Transverse colon (tissue), 4 donors: ENCODE measurements around the gene EPHA1. TPM values are rescaled to one million over a fixed set of nuclear protein-coding genes. Genes with fewer than 3 reads are reported as not detected.

Source experiments
- DNase-seq: peaks from one replicate; pipeline ENCODE4 v3.0.0-alpha.2; 2019
- H3K27ac ChIP-seq, 4 donors: fragments of 200-600 bp; sonication (generic); 2 replicates each; pipeline ENCODE4 v1.5.1; 2016 to 2018; ENCODE audit warnings: inconsistent platforms in 4 of 4
- H3K27me3 ChIP-seq: fragments of 200-600 bp; sonication (generic); 2 replicates; pipeline ENCODE4 v1.5.1; 2017; ENCODE audit warnings: inconsistent platforms
- H3K36me3 ChIP-seq, 4 donors: fragments of 200-600 bp; sonication (generic); 2 replicates each; pipeline ENCODE4 v1.5.1; 2017 to 2019; ENCODE audit warnings: inconsistent platforms in 4 of 4
- H3K4me1 ChIP-seq, 4 donors: fragments of 200-600 bp; sonication (generic); 2 replicates each; pipeline ENCODE4 v1.5.1; 2017 to 2020; ENCODE audit warnings: inconsistent platforms in 4 of 4
- H3K4me3 ChIP-seq, 4 donors: fragments of 200-600 bp; sonication (generic); 1 replicate in 1 of 4; 2 replicates in 3 of 4; pipeline versions ENCODE4 v1.5.1 to v1.6.1; 2017 to 2019; ENCODE audit warnings: inconsistent platforms in 4 of 4
- H3K9me3 ChIP-seq, 2 donors: fragments of 200-600 bp; sonication (generic); 2 replicates each; pipeline ENCODE4 v1.5.1; 2017 to 2019; ENCODE audit warnings: inconsistent platforms in 2 of 2
- CTCF ChIP-seq, 5 experiments: fragments of 200-600 bp in 3 of 5; fragments of 450-650 bp in 2 of 5; sonication (generic) in 3 of 5; IDR thresholded peaks; 1 replicate in 2 of 5; 2 replicates in 3 of 5; pipeline ENCODE4 v1.5.1; 2016 to 2017; ENCODE audit warnings: antibody characterized with exemption in 5 of 5, inconsistent platforms in 3 of 5, mild to moderate bottlenecking in 2 of 5, moderate library complexity in 1 of 5
- EP300 ChIP-seq: sonication (generic); formaldehyde crosslinking; IDR thresholded peaks from one replicate; pipeline ENCODE4 v1.6.1; 2017; ENCODE audit warnings: antibody characterized with exemption, low read depth
- POLR2A ChIP-seq: fragments of 450-650 bp; IDR thresholded peaks from one replicate; pipeline ENCODE4 v1.6.1; 2016; ENCODE audit warnings: antibody characterized with exemption, mild to moderate bottlenecking, moderate library complexity
- POLR2AphosphoS5 ChIP-seq, 3 donors: sonication (generic); formaldehyde crosslinking; IDR thresholded peaks; one replicate each; pipeline ENCODE4 v1.6.1; 2016; ENCODE audit warnings: antibody characterized with exemption in 3 of 3
- WGBS, 2 donors: methylation state at CpG; one replicate each; pipeline ENCODE4 v1.1.5; 2018; ENCODE audit warnings: low coverage in 1 of 2; 5-methylcytosine and 5-hydroxymethylcytosine counted together
- in situ Hi-C, 4 donors: fragments of 200-750 bp; cut with MboI; loops; one replicate each; pipeline versions ENCODE4 v1.15.0 to v1.15.1; 2017; ENCODE audit warnings: low sequenced_read_pairs in 3 of 4, low pct_ligation_motif_present in 1 of 4, low pct_unique_long_range_greater_than_20kb in 1 of 4
- intact Hi-C: fragments of 100-400 bp; cut with DNase I; formaldehyde crosslinking; loops from one replicate; pipeline ENCODE4 v1.15.1; 2023; ENCODE audit warnings: low total_unique reads
- total RNA-seq, 4 donors: library from RNA; depleted of rRNA; stranded (reverse); fragments of >200 nt; gene quantifications; one replicate each; pipeline ENCODE4 v1.1.0, GENCODE V29; 2016

Gene EPHA1
- total RNA-seq, 4 donors from 2014 or later = 21.1 to 29.9 (median 24.8) TPM

- no peaks in the 10 kb centered on the region for H3K4me1 ChIP-seq
- WGBS, 2 donors = 80 to 89% methylated on average over 1 to 2 of the region's 2 CpGs
- H3K27ac ChIP-seq = no peak overlapping the region
Measured at GRCh38 chr7:143455491-143455890, 46.8 kb upstream of the EPHA1 start.

GRCh38 chr7:143454091-143454680 lies 45.5 kb upstream of the EPHA1 start:
- in situ Hi-C loops (no loop called here), intact Hi-C loops (no loop called here)
- Histone ChIP-seq H3K9me3 (no peaks in the 10 kb centered on the region), H3K27me3 (no peaks in the 10 kb centered on the region), H3K36me3 (no peaks in the 10 kb centered on the region), H3K4me3 (no peak overlapping the region), H3K4me1 (no peaks in the 10 kb centered on the region), H3K27ac (no peak overlapping the region)
- TF ChIP-seq CTCF (IDR thresholded peaks at IDR 0.05) (no peak), POLR2AphosphoS5 (IDR thresholded peaks at IDR 0.05) (no peak), POLR2A (no peak), EP300 (no peak)
- WGBS, 2 donors = 55 to 68% methylated on average over 1 of the region's 1 CpG
- DNase-seq = no peak

More at GRCh38 chr7:143455491-143455890, 46.8 kb upstream of the EPHA1 start:
- in situ Hi-C loops = no loop called here
- no peaks in the 10 kb centered on the region for H3K27me3 ChIP-seq
- intact Hi-C loops = loop anchor here (5.0 kb wide), 1 partner anchor 517 kb away; no protein-coding TSS in a partner anchor
- no peaks in the 10 kb centered on the region for H3K9me3 ChIP-seq
- TF ChIP-seq POLR2AphosphoS5 (IDR thresholded peaks at IDR 0.05) (no peak), CTCF (IDR thresholded peaks at IDR 0.05) (no peak), EP300 (no peak), POLR2A (no peak)
- H3K4me3 ChIP-seq = no peak overlapping the region
- no peaks in the 10 kb centered on the region for H3K36me3 ChIP-seq
- DNase-seq = no peak

GRCh38 chr7:143452495-143452894 lies 43.8 kb upstream of the EPHA1 start:
- H3K36me3 ChIP-seq = no peaks in the 10 kb centered on the region
- TF ChIP-seq EP300 (no peak), CTCF (IDR thresholded peaks at IDR 0.05) (no peak), POLR2A (no peak), POLR2AphosphoS5 (IDR thresholded peaks at IDR 0.05) (no peak)
- in situ Hi-C loops (no loop called here), intact Hi-C loops (no loop called here)
- WGBS, 2 donors = 86% methylated on average over 1 to 2 of the region's 2 CpGs
- no peak overlapping the region for H3K4me3 ChIP-seq
- no peaks in the 10 kb centered on the region for H3K9me3 ChIP-seq
- H3K27me3 ChIP-seq = no peaks in the 10 kb centered on the region
- H3K27ac ChIP-seq = no peak overlapping the region
- H3K4me1 ChIP-seq = no peaks in the 10 kb centered on the region
- DNase-seq = no peak

- in situ Hi-C loops = no loop called here
- WGBS, 2 donors = 57 to 60% methylated on average over 1 of the region's 1 CpG
Measured at GRCh38 chr7:143451746-143452145, 43.1 kb upstream of the EPHA1 start.

More at GRCh38 chr7:143451746-143452145, 43.1 kb upstream of the EPHA1 start:
- intact Hi-C loops = no loop called here
- no peaks in the 10 kb centered on the region for H3K36me3 ChIP-seq
- no peak overlapping the region for H3K27ac ChIP-seq
- no peaks in the 10 kb centered on the region for H3K9me3 ChIP-seq
- H3K27me3 ChIP-seq = no peaks in the 10 kb centered on the region
- H3K4me3 ChIP-seq = no peak overlapping the region
- H3K4me1 ChIP-seq = no peaks in the 10 kb centered on the region
- TF ChIP-seq EP300 (no peak), POLR2A (no peak), CTCF (IDR thresholded peaks at IDR 0.05) (no peak), POLR2AphosphoS5 (IDR thresholded peaks at IDR 0.05) (no peak)
- DNase-seq = no peak
